ENCODE results near the gene GZMH.
"Not testable (repeated sequence)": the region's sequence is repeated elsewhere in the genome, so short reads cannot be mapped to it uniquely, and the experiment has no call there.

GZMH gene

GRCh38 chr14:24609655-24610344 is at the start of gene GZMH:
Gene GZMH, minus strand, starts transcription at chr14:24609685. Its CDS starts 72 bp downstream, at chr14:24609613.
- no peak for DNase-seq (ENCODE audit: low read depth)

DNA sequence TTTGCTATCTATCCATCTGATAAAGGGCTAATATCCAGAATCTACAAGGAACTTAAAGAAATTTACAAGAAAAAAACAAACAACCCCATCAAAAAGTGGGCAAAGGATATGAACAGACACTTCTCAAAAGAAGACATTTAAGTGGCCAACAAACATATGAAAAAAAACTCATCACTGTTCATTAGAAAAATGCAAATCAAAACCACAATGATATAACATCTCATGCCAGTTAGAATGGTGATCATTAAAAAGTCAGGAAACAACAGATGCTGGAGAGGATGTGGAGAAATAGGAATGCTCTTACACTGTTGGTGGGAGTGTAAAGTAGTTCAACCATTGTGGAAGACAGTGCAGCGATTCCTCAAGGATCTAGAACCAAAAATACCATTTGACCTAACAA is 38.9 kb upstream of the GZMH start:
- not testable (repeated sequence) for DNase-seq (ENCODE audit: low read depth)

DNA sequence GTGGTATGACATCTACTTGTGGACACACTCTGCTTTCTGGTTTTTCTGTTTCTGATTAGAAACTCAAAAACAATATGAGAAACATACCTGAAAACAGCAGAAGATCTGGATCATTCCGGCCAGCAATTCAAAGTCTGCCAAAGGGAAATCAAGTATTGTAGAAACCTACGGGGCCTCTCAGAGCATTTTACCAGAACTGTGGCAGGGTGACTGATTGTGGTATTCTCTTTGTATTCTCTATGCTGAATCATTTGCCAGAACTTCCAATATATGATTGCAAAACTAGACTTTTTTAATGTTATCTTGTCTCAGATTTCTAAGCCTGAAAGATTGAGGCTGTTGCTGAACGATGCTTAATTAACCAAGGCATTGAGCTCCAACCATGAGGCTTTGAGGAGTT is 30.4 kb upstream of the GZMH start:
- DNase-seq (ENCODE audit: low read depth) = no peak

- no peak for DNase-seq (ENCODE audit: low read depth)
Measured at GRCh38 chr14:24639270-24639669, 29.8 kb upstream of the GZMH start.

DNA sequence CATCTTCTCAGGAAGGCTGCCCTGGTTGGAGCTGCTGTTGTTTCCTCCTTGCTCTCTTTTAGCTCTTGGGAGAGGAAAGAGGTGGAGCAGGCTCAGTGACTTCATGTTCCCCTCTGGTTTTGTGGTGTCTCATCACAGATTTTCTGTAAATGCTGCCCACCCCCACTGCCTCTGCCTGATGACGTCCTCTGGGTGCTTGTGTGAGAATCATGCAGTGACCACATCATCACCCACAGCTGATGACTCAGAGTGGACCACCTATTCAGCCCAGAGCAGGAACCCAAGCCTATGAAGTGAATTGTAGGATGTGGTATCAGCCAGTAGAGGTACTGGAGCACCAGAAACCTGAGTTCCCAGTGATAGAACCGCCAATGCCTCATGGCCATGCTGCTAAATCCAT is 24.7 kb upstream of the GZMH start, which contains the start of gene GZMB:
TSS of gene GZMB (minus strand) at position 33 of the 400 bp plus-strand sequence. CDS start at position 3, 30 bp downstream.
- DNase-seq (ENCODE audit: low read depth) = peak; percentile 79

DNA sequence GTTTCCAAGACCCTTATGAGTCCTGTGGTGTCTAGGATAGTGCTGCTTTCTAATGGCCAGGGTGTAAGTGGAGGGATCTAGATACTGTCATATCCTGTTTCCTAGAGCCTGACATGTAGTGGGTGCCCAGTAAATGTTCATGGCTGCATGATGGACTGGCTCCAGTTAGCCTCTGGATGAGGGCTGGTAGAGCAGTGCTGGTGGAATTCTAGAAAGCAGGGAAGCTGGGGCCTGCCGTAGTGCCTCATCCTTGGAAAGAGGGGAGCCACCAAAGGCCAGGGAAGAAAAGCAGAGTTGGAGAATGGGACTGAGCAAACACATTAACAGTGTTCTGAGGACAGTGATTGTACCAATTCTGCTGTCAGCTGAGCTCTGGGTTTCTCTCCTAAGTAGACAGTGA is 23.9 kb upstream of the GZMH start:
- DNase-seq (ENCODE audit: low read depth) = no peak

DNA sequence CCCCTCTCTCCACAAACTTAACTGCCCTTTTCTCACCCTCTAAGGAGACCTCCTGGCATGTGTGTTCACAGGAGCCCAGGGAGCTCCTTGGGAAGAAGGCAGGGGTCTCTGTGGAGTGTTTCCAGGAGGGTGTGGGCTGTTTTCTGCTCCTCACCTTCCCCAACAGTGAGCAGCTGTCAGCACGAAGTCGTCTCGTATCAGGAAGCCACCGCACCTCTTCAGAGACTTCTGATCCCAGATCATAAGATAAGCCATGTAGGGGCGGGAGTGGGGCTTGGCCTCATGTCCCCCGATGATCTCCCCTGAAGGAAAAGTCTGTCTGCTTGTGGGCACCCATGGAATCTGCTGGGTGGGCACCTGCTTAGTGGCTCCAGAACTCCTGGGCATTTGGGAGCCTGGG is 23.3 kb upstream of the GZMH start:
- no peak for DNase-seq (ENCODE audit: low read depth)

DNA sequence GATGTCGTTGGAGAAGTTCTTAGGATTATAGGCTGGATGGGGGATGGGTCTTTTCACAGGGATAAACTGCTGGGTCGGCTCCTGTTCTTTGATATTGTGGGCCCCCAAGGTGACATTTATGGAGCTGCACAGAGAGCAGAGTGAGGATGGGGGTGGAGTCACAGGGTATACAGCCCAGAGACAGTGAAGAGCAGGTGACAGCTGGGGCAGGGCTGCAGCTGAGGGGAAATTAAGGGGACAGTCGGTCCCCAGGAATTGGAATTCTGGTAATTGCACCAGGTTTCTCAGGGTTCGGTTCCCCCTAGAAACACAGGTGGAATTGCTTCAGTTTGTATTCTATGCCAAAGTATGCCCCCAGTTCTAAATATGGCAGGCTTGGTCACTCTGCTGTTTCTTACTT is 22.9 kb upstream of the GZMH start:
- DNase-seq (ENCODE audit: low read depth) = no peak

DNA sequence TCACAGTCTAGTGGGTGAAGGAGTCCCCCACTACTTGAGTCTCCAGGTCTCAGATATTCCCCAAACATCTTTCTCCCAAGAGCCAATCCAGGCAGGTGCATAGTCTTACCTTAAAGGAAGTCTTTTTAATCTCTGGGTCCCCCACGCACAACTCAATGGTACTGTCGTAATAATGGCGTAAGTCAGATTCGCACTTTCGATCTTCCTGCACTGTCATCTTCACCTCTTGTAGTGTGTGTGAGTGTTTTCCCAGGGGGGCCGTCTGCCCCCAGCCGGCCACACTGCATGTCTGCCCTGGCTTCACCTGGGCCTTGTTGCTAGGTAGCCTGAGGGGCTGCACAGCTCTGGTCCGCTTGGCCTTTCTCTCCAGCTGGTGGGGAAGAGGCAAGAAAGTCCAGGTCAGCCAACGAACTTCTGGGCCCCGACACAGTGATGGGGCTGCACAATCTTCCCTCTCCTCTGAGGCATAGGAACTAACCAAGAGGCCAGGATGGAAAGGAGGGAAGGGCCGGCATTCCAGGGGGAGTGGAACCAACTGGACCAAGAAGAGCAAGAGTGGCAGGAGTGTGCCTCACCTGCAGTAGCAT is 22.4 kb upstream of the GZMH start:
- DNase-seq (ENCODE audit: low read depth) = no peak

DNA sequence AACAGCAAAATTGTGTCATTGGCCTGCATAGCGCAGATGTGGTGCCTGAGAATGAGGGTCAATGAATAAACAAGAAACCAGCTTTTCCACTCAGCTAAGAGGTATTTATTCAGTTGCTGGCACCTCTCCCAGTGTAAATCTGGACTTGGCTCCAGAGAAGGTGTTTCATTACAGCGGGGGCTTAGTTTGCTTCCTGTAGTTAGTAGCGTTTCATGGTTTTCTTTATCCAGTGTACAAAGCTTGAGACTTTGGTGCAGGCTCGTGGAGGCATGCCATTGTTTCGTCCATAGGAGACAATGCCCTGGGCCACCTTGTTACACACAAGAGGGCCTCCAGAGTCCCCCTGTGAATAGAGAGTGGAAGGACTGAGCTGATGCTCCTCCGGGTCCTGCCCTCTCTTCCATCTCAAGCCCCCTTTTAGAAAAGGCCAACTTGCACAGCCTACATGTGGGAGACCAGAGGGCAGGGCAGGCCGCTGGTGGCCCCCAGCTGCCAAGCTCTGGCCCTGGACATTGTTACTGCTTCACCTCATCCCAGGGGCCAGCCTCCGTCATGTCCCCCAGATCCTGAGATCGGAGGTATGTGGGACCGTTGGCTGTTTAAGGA is 21.5 kb upstream of the GZMH start:
- no peak for DNase-seq (ENCODE audit: low read depth)

DNA sequence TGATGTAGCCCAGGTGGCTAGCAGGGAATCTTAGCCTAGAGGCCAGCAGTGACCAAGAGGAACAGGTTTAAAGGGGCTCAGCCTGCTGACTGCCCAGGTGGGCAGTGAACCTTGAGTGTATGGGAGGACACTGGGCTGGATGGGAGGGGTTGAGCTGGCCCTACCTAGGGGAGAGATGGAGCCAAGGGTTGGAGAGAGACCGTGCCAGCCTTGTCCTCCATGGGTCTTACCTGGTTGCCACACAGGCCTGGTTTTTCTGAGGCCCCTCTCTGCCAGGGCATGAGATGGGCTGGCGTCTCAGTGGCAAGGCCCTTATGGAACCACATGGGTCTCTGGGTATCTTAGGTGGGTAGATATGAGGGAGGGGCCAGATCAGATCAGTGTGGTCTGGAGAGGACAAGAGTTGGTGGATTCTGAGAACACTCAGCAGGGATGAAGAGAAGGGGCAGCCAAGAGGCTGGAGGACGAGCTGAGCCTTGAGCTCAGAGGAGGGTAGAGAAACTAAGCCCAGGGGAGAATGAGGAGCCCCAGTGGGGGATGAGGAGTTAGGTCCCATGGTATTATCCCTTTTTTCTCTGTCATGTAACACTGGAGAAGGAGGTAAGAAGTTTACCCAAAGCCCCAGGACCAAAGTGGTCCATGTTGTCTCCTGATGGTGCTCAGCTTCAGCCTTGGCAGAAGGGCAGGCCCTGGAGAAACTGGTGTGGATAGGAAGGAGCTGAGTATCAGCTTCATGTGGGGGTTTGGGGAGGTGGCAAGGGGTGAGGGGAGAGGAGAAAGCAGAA is 20.8 kb upstream of the GZMH start:
- no peak for DNase-seq (ENCODE audit: low read depth)

DNA sequence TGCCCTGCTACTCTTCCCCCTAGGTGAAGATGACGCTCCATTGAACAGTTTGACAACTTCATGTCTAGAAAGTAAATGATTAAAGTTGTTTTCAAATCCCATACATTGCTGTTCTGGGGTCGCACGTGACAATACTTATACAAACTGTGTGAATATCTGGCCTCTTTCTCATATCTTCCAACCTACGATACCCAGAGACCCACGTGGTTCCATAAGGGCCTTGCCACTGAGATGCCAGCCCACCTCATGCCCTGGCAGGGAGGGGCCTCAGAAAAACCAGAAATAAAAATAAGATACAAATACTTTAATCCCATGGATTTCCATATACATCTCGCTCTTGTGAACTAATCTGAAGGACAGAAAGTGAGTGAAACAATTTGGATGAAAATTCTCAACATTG is 20.0 kb upstream of the GZMH start:
- DNase-seq (ENCODE audit: low read depth) = no peak

DNA sequence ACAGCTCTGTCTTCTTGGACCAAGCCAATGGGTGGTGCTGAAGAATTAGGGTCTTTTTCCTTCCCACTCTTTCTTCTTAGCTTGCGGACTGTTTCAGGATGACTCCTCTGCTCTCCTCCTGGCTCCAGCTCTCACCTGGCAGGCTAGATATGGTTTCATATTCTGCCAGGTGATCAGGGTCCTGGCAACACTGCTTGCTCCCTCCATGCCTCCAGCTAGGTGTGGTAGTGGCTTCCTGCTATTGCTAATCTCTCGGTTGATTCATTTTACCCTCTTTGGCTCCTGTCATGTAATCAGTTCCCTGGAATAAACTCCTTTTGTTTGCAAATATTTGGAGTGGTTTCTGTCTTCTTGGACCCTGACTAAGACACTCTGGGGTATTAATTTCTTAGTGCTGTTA is 4.3 kb upstream of the GZMH start:
- DNase-seq (ENCODE audit: low read depth) = no peak

- DNase-seq (ENCODE audit: low read depth) = no peak
Measured at GRCh38 chr14:24613241-24613640, 3.8 kb upstream of the GZMH start.

GRCh38 chr14:24612196-24612595 is 2.7 kb upstream of the GZMH start:
- no peak for DNase-seq (ENCODE audit: low read depth)

DNA sequence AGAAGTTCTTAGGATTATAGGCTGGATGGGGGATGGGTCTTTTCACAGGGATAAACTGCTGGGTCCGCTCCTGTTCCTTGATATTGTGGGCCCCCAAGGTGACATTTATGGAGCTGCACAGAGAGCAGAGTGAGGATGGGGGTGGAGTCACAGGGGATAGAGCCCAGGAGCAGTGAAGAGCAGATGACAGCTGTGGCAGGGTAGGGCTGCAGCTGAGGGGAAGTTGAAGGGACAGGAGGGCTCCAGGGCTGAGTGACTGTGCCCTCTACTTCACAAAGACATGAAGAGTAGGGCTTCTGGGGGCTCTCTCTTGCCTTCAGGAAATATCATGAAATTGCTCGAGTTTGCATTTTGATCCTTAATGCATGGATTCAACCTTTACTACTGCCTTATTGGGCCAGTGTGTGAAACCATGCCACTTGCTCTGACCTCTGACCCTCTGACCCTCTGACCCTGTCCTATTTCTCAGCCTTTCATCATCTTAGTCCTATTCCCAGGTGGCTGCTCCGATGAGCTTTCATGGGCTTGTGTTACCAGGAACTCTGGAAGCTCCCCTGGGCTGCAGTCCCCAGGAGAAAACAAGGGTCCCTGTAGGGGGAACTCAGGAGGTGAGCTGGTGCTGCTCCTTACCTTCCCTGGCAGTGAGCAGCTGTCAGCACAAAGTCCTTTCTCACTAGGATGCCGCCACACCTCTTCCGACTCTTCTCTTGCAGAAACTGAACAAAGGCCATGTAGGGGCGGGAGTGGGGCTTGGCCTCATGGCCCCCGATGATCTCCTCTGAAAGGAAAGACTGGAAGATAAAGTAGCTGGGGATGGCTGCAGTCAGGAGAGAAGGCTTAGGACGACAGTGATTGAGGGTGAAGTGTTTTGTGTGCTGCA is 1.6 kb downstream of the GZMH start:
- no peak for DNase-seq (ENCODE audit: low read depth)

DNA sequence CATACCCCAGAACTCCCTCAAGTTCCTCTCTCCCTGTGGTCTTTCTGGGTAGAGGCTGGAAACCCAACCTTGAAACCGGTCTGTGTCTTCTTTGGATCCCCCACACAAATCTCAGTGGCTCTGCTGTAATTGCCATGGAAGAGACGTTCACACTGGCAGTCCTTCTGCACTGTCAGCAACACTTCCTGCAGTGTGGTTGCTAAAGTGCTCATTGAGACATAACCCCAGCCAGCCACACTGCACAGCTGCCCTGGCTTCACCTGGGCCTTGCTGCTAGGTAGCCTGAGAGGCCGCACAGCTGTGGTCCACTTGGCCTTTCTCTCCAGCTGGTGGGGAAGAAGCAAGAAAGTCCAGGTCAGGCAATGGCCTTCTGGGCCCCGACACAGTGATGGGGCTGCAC is 2.4 kb downstream of the GZMH start:
- no peak for DNase-seq (ENCODE audit: low read depth)

GRCh38 chr14:24606297-24606696 is 3.2 kb downstream of the GZMH start:
- no peak for DNase-seq (ENCODE audit: low read depth)

- DNase-seq (ENCODE audit: low read depth) = peak; percentile 49
Measured at GRCh38 chr14:24605435-24606190, 3.9 kb downstream of the GZMH start.

GRCh38 chr14:24597403-24597802 is 12.1 kb downstream of the GZMH start:
- DNase-seq (ENCODE audit: low read depth) = no peak

Measured in activated gamma-delta T cell treated with anti-CD3 and anti-CD28 coated beads, Interleukin-2, amount 50 U/mL, for 16 hours (primary cell).